GM23338 (cell line): Measurements from ENCODE around the gene DMD.

Source experiments
- CREB1 ChIP-seq: fragments of 250-450 bp; sonication (Bioruptor Pico); IDR thresholded peaks from 2 replicates; pipeline ENCODE4 v1.5.0; 2020; ENCODE audit warnings: low read depth, mild to moderate bottlenecking, moderate library complexity
- CTCF ChIP-seq, 2 experiments: fragments of 200-600 bp in 1 of 2; sonication (generic) in 1 of 2; conservative IDR thresholded peaks; 2 replicates each; pipeline versions ENCODE4 v1.5.1 to v1.6.1; 2016 to 2017; ENCODE audit warnings: antibody characterized with exemption in 2 of 2, low read depth in 2 of 2, mild to moderate bottlenecking in 2 of 2, moderate library complexity in 1 of 2
- EZH2 ChIP-seq: fragments of 200-600 bp; sonication (generic); IDR thresholded peaks from one replicate; pipeline ENCODE4 v1.8.0; 2017; ENCODE audit warnings: antibody characterized with exemption, mild to moderate bottlenecking, low read depth; ENCODE audit not compliant: unreplicated experiment
- EZH2phosphoT487 ChIP-seq: fragments of 200-600 bp; sonication (generic); IDR thresholded peaks from one replicate; pipeline ENCODE4 v1.8.1; 2018; ENCODE audit warnings: antibody characterized with exemption; ENCODE audit not compliant: unreplicated experiment
- JUNB ChIP-seq: IDR thresholded peaks from one replicate; pipeline ENCODE4 v1.6.1; 2016; ENCODE audit warnings: antibody characterized with exemption; ENCODE audit not compliant: unreplicated experiment
- NANOG ChIP-seq: IDR thresholded peaks from 2 replicates; pipeline ENCODE4 v1.6.1; 2016; ENCODE audit warnings: antibody characterized with exemption, borderline replicate concordance
- POLR2AphosphoS5 ChIP-seq: IDR thresholded peaks from 2 replicates; pipeline ENCODE4 v1.6.1; 2016; ENCODE audit warnings: antibody characterized with exemption, low read depth
- REST ChIP-seq: IDR thresholded peaks from one replicate; pipeline ENCODE4 v1.6.1; 2018; ENCODE audit warnings: antibody characterized with exemption; ENCODE audit not compliant: unreplicated experiment
- STAT1 ChIP-seq: IDR thresholded peaks from one replicate; pipeline ENCODE4 v1.6.1; 2016; ENCODE audit warnings: antibody characterized with exemption; ENCODE audit not compliant: unreplicated experiment
- ZNF331 ChIP-seq: fragments of 250-450 bp; sonication (Bioruptor Pico); IDR thresholded peaks from 2 replicates; pipeline ENCODE4 v1.5.0; 2020; ENCODE audit warnings: low read depth, mild to moderate bottlenecking, moderate library complexity
- ZNF462 ChIP-seq: fragments of 250-450 bp; sonication (Bioruptor Pico); IDR thresholded peaks from 2 replicates; pipeline ENCODE4 v1.5.0; 2020; ENCODE audit warnings: mild to moderate bottlenecking, moderate library complexity
- TF ChIP-seq, protein P1 (sequence below): IDR thresholded peaks from 2 replicates; pipeline ENCODE4 v1.6.1; 2016; ENCODE audit warnings: antibody characterized with exemption

- TF ChIP-seq CTCF (conservative IDR thresholded peaks at IDR 0.05; ENCODE audit: low read depth in 2 of 2) (no peak), POLR2AphosphoS5 (no peak), EZH2 (no peak), JUNB (no peak), REST (no peak), EZH2phosphoT487 (no peak), NANOG (no peak), STAT1 (no peak), ZNF462 (CRISPR knock-in tag) (no peak), CREB1 (CRISPR knock-in tag) (no peak), ZNF331 (CRISPR knock-in tag) (no peak)
- TF ChIP-seq, protein P1, sequence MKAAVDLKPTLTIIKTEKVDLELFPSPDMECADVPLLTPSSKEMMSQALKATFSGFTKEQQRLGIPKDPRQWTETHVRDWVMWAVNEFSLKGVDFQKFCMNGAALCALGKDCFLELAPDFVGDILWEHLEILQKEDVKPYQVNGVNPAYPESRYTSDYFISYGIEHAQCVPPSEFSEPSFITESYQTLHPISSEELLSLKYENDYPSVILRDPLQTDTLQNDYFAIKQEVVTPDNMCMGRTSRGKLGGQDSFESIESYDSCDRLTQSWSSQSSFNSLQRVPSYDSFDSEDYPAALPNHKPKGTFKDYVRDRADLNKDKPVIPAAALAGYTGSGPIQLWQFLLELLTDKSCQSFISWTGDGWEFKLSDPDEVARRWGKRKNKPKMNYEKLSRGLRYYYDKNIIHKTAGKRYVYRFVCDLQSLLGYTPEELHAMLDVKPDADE: no peak
Observed at GRCh38 chrX:31212856-31213748, 1998.2 kb downstream of the DMD start.
